ENCODE data around the gene NCOR1. TPM values are rescaled to one million over a fixed set of nuclear protein-coding genes. Genes with fewer than 3 reads are reported as not detected.

Gene NCOR1
- polyA plus RNA-seq, 1 experiment: 109 TPM

DNA sequence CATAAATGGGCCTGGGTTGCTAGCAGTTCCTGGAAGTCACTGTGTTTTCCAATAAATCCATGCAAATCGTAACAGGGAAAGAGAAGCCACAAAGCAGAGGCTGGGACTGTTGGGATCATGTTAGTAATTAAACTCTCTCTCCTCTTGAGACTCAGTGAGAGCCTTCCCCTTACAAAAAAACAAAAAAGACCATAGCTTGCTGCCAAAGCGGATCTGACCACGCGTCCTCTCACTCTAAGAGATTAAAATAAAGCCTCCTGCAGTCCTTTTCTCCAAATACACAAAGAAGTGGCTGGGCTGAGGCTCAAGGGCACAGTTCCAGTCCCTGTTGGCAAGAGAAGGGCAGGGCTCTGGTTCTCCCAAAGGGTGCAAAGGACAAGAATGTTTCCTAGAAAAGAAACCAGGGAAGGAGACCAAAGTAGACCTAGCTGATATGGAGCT is 40.2 kb upstream of the NCOR1 start:
- DNase-seq (ENCODE audit: low read depth): no peak
- no peaks in the 10 kb centered on the region; the same call in 1 of the 2 replicates for H3K36me3 ChIP-seq (ENCODE audit: control insufficient read depth, insufficient read depth, low read length)
- POLR2A ChIA-PET: no interaction called here
- TF ChIP-seq, protein P1, sequence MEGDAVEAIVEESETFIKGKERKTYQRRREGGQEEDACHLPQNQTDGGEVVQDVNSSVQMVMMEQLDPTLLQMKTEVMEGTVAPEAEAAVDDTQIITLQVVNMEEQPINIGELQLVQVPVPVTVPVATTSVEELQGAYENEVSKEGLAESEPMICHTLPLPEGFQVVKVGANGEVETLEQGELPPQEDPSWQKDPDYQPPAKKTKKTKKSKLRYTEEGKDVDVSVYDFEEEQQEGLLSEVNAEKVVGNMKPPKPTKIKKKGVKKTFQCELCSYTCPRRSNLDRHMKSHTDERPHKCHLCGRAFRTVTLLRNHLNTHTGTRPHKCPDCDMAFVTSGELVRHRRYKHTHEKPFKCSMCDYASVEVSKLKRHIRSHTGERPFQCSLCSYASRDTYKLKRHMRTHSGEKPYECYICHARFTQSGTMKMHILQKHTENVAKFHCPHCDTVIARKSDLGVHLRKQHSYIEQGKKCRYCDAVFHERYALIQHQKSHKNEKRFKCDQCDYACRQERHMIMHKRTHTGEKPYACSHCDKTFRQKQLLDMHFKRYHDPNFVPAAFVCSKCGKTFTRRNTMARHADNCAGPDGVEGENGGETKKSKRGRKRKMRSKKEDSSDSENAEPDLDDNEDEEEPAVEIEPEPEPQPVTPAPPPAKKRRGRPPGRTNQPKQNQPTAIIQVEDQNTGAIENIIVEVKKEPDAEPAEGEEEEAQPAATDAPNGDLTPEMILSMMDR (IDR thresholded peaks at IDR 0.05; ENCODE audit: insufficient read depth, low read depth, low read length): no peak
- no peaks in the 10 kb centered on the region for H3K27me3 ChIP-seq (ENCODE audit: control insufficient read depth, insufficient read depth, low read length)
- no peak overlapping the region for H3K4me3 ChIP-seq (ENCODE audit: low read depth, low read length)
- CTCF ChIA-PET: interaction anchor here (0.7 to 1.6 kb wide), 3 partner anchors 10 to 173 kb away, joined by 3 to 5 read pairs (median 3); no protein-coding TSS in a partner anchor

DNA sequence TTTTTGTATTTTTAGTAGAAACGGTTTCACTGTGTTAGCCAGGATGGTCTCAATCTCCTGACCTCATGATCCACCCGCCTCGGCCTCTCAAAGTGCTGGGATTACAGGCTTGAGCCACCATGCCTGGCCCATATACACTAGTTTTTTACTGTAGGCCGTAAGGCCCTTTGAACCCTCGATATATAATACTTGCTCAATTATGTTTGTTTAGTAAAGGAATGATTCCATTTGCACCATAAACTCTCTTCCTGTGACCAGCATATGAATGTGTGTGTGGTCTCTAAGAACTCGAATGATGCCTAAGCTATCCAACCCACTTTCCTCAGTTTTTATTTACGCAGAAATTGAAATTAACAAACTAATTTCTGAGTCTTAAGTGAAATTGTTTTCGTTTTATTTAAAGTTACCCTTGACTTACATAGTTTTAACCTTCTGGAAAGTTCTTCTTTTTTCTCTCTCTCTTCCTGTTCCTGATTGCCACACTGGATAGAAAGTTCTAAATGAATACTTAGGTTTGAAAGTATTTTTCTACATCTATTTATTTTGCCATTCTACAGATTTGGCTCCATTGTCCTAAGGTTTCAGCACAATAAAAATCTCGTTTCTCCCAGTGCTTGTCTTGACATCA is 39.6 kb upstream of the NCOR1 start:
- TF ChIP-seq, protein P1 (IDR thresholded peaks at IDR 0.05; ENCODE audit: insufficient read depth, low read depth, low read length): no peak
- POLR2A ChIA-PET: no interaction called here
- CTCF ChIA-PET: interaction anchor here (1.2 to 1.6 kb wide), 2 partner anchors 9 to 11 kb away, joined by 3 to 5 read pairs; no protein-coding TSS in a partner anchor
- no peaks in the 10 kb centered on the region for H3K27me3 ChIP-seq (ENCODE audit: control insufficient read depth, insufficient read depth, low read length)
- DNase-seq (ENCODE audit: low read depth): no peak
- H3K4me3 ChIP-seq (ENCODE audit: low read depth, low read length): no peak overlapping the region
- no peaks in the 10 kb centered on the region; the same call in 1 of the 2 replicates for H3K36me3 ChIP-seq (ENCODE audit: control insufficient read depth, insufficient read depth, low read length)

- TF ChIP-seq, protein P1 (IDR thresholded peaks at IDR 0.05; ENCODE audit: insufficient read depth, low read depth, low read length): no peak
- CTCF ChIA-PET: interaction anchor here (0.8 kb wide), 1 partner anchor 21 kb away, joined by 3 read pairs; no protein-coding TSS in a partner anchor
- H3K27me3 ChIP-seq (ENCODE audit: control insufficient read depth, insufficient read depth, low read length): no peaks in the 10 kb centered on the region
- no peaks in the 10 kb centered on the region; the same call in 1 of the 2 replicates for H3K36me3 ChIP-seq (ENCODE audit: control insufficient read depth, insufficient read depth, low read length)
- no peak overlapping the region for H3K4me3 ChIP-seq (ENCODE audit: low read depth, low read length)
- POLR2A ChIA-PET: no interaction called here
- DNase-seq (ENCODE audit: low read depth): no peak
Observed at GRCh38 chr17:16251556-16251955, 36.2 kb upstream of the NCOR1 start.

DNA sequence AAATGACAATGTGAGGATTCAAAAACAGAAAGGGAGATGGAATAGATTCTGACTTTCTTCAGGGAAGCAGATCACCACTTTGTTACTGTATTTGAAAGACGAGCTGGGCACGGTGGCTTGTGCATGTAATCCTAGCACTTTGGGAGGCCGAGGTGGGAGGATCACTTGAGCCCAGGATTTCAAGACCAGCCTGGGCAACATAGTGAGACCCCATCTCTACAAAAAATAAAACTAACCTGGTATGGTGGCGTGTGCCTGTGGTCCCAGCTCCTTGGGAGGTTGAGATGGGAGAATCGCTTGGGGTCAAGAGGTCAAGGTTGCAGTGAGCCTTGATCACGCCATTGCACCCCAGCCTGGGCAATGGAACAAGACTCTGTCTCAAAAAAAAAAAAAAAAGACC is 35.7 kb upstream of the NCOR1 start:
- Histone ChIP-seq H3K36me3 (ENCODE audit: control insufficient read depth, insufficient read depth, low read length) (no peaks in the 10 kb centered on the region), H3K4me3 (ENCODE audit: low read depth, low read length) (no peak overlapping the region), H3K27me3 (ENCODE audit: control insufficient read depth, insufficient read depth, low read length) (no peaks in the 10 kb centered on the region)
- DNase-seq (ENCODE audit: low read depth): no peak
- TF ChIP-seq, protein P1 (IDR thresholded peaks at IDR 0.05; ENCODE audit: insufficient read depth, low read depth, low read length): no peak
- ChIA-PET POLR2A (no interaction called here), CTCF (interaction anchor here (0.8 to 1.0 kb wide), 2 partner anchors 15 to 22 kb away, joined by 3 read pairs; no protein-coding TSS in a partner anchor)

GRCh38 chr17:16250635-16251034 is 35.3 kb upstream of the NCOR1 start:
- CTCF ChIA-PET: interaction anchor here (1.0 kb wide), 1 partner anchor 15 kb away, joined by 3 read pairs; no protein-coding TSS in a partner anchor
- DNase-seq (ENCODE audit: low read depth): no peak

More at GRCh38 chr17:16250635-16251034, 35.3 kb upstream of the NCOR1 start:
- POLR2A ChIA-PET: no interaction called here
- no peaks in the 10 kb centered on the region for H3K36me3 ChIP-seq (ENCODE audit: control insufficient read depth, insufficient read depth, low read length)
- H3K4me3 ChIP-seq (ENCODE audit: low read depth, low read length): no peak overlapping the region
- TF ChIP-seq, protein P1 (IDR thresholded peaks at IDR 0.05; ENCODE audit: insufficient read depth, low read depth, low read length): no peak
- H3K27me3 ChIP-seq (ENCODE audit: control insufficient read depth, insufficient read depth, low read length): no peaks in the 10 kb centered on the region

All from BJ (cell line).